ENCODE data around the gene ESRRB.

The ESRRB gene

GRCh38 chr14:76550534-76550933, 174.6 kb downstream of the ESRRB start:
- DNase-seq = no peak

DNA sequence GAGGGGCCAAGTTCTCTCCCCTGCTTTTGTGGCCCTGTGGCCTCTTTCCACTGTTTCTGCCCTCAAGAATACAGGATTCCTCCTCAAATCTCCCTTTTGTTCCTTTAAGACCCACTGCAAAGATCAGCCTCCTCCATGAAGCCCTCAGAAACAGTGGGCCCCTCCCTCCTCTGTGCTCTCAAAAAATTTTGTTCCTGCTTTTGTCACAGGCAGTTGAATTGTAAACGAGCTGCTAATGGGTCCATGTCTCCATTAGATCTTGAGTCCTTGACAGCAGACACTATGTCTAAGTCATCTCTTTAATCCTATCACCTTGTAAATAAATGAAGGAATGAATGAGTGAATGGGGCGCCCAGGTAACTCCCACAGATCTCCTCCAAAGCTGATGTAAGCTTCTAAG, 175.2 kb downstream of the ESRRB start:
- no peak for DNase-seq
